Measurements from ENCODE around the gene CRIP3. TPM values are rescaled to one million over a fixed set of nuclear protein-coding genes. Genes with fewer than 3 reads are reported as not detected.

The CRIP3 gene
- total and polyA plus RNA-seq, 2 donors = 0.61 to 11.0 TPM

DNA sequence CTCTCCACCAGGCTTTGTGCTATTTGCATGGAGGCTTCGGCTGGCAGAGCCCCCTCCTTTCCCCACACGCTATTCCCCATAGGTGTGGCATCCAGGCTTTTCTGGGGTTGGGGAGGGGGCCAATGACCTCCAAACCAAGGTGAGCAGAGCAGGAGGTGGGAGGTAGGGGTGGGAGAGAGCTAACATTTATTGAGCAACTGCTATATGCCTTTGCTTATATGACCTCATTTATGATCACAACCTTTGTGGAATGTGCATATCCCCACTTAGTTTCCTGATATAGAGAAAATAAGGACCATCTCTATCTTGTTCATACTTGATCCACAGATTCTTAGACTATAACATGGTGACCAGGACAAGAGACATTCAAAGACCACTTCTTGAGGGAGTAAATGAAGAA is 28.4 kb downstream of the CRIP3 start:
- Histone ChIP-seq H3K4me1 (ENCODE audit: control insufficient read depth in 2 of 2, insufficient read depth in 2 of 2, low read length in 2 of 2) (peaks cover 0 to 13% of the 10 kb centered on the region in 2 donors), H3K9me3 (ENCODE audit: control insufficient read depth in 2 of 2, insufficient read depth in 1 of 2, low read length in 1 of 2) (peaks cover 0 to 7% of the 10 kb centered on the region in 2 donors), H3K27ac (ENCODE audit: low read depth in 1 of 2, low read length in 1 of 2) (no peak overlapping the region), H3K4me3 (ENCODE audit: low read length in 2 of 2) (no peak overlapping the region), H3K36me3 (ENCODE audit: control insufficient read depth in 2 of 2, insufficient read depth in 2 of 2, low read length in 1 of 2) (no peaks in the 10 kb centered on the region), H3K27me3 (ENCODE audit: control insufficient read depth in 2 of 2, insufficient read depth in 1 of 2, low read length in 1 of 2) (peaks cover 42 to 95% of the 10 kb centered on the region in 2 donors)
- 100% methylated on average over 2 of the region's 2 CpGs for WGBS
- DNase-seq (ENCODE audit: low read depth in 6 of 9, low spot score in 9 of 9) = no peak

DNA sequence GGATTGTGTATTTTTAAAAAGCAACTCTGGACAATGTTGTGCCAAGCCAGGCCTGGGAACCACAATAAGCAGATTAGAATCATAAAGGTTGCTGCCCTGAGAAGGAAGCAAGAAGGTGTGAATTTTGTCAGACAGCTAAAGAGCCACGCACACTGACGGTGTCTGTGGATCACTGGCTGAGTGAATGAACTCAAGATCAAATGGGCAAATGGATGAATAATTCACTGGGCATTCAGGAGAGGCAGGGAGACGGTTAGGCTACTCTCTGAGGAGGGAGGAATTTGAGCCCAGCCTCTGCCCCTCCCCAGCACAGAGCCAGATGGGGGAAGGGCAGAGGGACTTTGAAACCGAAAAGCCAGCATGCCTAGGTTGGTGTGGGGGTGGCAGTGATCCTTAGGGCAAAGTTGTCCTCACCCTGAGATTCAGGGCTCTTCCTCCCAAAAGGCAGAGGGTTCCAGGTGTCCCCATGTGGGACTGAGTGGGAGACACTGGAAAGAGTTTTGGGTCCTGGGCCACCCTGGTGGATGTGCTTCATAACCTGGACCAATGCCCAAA is 30.0 kb downstream of the CRIP3 start:
- Histone ChIP-seq H3K27ac (ENCODE audit: low read depth in 1 of 2, low read length in 1 of 2) (no peak overlapping the region), H3K9me3 (ENCODE audit: control insufficient read depth in 2 of 2, insufficient read depth in 1 of 2, low read length in 1 of 2) (peaks cover 0 to 7% of the 10 kb centered on the region in 2 donors), H3K4me1 (ENCODE audit: control insufficient read depth in 2 of 2, insufficient read depth in 2 of 2, low read length in 2 of 2) (peaks cover 0 to 13% of the 10 kb centered on the region in 2 donors), H3K27me3 (ENCODE audit: control insufficient read depth in 2 of 2, insufficient read depth in 1 of 2, low read length in 1 of 2) (peaks cover 45 to 95% of the 10 kb centered on the region in 2 donors), H3K4me3 (ENCODE audit: low read length in 2 of 2) (no peak overlapping the region), H3K36me3 (ENCODE audit: control insufficient read depth in 2 of 2, insufficient read depth in 2 of 2, low read length in 1 of 2) (no peaks in the 10 kb centered on the region)
- DNase-seq (ENCODE audit: low read depth in 6 of 9, low spot score in 9 of 9) = no peak
- WGBS = 76% methylated on average over 4 of the region's 4 CpGs

DNA sequence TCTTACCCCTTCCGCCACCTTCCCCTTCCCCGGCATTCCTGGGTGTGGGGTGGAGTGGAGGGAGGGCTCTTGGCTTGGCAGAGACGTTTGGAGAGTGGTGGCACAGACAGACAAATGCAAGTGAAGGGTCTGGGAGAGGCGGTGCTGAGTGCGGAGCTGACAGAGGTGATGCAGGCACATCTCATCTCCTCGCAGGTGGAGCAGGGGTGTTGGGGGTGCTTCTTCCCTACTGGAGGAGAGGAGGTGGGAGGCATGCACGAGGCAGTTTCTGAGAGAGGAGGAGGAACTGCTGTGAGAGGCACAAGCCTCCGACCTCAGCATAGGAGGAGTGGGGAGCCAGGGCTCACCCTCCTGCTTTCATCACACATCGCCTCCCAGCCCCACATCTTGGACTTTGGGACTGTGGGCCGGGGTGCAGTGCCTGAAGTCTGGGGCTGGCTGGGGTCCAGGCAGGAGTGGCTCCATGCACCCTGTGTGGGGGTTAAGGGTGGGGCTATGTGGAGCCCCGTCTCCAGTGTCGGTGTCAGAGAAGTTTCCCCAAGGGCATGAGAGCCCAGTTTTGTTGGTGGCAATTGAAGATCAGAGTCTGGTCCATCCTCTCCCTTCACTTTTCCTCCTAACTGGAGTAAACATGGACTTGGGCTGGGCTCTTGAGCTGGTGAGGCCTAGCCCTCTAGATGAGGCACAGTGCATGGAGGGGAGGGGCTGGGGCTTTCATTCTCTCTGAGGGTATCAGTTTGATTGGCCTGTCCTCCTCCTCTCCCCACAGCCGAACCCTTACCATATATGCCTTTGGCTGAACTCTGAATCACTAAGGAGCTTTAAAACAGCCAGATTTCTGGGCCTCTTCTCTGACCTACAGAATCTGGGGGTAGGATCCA is 30.7 kb downstream of the CRIP3 start:
- Histone ChIP-seq H3K4me3 (ENCODE audit: low read length in 2 of 2) (no peak overlapping the region), H3K4me1 (ENCODE audit: control insufficient read depth in 2 of 2, insufficient read depth in 2 of 2, low read length in 2 of 2) (peaks cover 0 to 13% of the 10 kb centered on the region in 2 donors), H3K9me3 (ENCODE audit: control insufficient read depth in 2 of 2, insufficient read depth in 1 of 2, low read length in 1 of 2) (peaks cover 0 to 5% of the 10 kb centered on the region in 2 donors), H3K27ac (ENCODE audit: low read depth in 1 of 2, low read length in 1 of 2) (no peak overlapping the region), H3K27me3 (ENCODE audit: control insufficient read depth in 2 of 2, insufficient read depth in 1 of 2, low read length in 1 of 2) (peaks cover 46 to 95% of the 10 kb centered on the region in 2 donors), H3K36me3 (ENCODE audit: control insufficient read depth in 2 of 2, insufficient read depth in 2 of 2, low read length in 1 of 2) (no peaks in the 10 kb centered on the region)
- no peak for DNase-seq (ENCODE audit: low read depth in 6 of 9, low spot score in 9 of 9)
- 94% methylated on average over 13 of the region's 13 CpGs for WGBS

DNA sequence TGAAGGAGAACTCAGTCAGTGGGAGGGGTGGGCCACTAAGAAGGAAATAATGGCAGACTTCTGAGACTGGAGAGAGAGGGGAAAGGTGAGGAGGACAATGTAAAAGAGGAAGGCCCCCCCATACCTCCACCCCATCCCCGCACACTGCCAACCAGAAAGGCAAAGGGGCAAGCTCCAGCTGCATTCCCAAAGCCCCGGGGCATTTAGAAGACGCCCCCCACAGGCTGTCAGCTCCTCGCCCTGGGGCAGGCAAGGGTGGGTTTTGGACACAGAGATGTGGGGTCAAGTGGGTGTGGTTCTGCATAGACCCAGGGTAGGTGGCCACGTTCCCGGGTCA is 31.4 kb downstream of the CRIP3 start:
- no peak overlapping the region for H3K4me3 ChIP-seq (ENCODE audit: low read length in 2 of 2)
- 91% methylated on average over 6 of the region's 6 CpGs for WGBS
- H3K4me1 ChIP-seq (ENCODE audit: control insufficient read depth in 2 of 2, insufficient read depth in 2 of 2, low read length in 2 of 2) = peaks cover 0 to 13% of the 10 kb centered on the region in 2 donors
- DNase-seq (ENCODE audit: low read depth in 6 of 9, low spot score in 9 of 9) = no peak
- peaks cover 46 to 95% of the 10 kb centered on the region in 2 donors for H3K27me3 ChIP-seq (ENCODE audit: control insufficient read depth in 2 of 2, insufficient read depth in 1 of 2, low read length in 1 of 2)
- no peaks in the 10 kb centered on the region for H3K36me3 ChIP-seq (ENCODE audit: control insufficient read depth in 2 of 2, insufficient read depth in 2 of 2, low read length in 1 of 2)
- H3K9me3 ChIP-seq (ENCODE audit: control insufficient read depth in 2 of 2, insufficient read depth in 1 of 2, low read length in 1 of 2) = peaks cover 0 to 5% of the 10 kb centered on the region in 2 donors
- H3K27ac ChIP-seq (ENCODE audit: low read depth in 1 of 2, low read length in 1 of 2) = no peak overlapping the region

DNA sequence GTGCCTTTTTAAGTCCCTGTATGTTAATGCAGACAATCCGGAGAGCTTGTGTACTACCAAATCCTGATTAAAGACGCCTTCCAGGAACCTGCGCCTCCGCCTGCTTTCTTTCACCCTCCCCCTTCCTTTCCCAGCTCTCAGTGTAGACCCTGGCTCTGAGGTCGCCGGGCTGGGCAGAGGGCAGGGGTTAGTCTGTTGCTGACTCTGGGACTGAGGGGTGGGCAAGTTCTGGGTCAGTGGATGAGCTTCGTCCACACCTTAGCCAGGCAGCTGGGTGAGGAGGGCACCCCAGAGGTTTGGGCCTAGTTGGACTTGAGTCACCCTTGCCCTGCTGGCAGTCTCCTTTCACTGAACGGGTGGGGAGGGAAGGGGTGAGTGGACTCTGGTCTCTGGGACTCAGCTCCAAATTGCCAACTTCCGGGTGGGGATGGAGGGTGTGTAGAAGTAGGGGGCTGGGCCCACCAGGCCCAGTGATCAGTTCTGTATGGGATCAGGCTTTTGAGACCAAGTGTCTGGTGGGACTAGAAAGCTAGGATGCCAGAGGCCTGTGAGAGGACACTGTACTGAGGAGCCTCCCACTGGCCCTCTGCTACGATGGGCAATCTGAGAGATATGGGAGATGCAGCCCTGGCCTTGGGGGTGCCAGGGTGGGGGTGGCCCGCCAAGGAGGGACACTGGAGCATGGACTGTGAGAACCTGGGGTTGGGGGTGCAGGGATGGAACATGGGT is 31.9 kb downstream of the CRIP3 start:
- H3K4me1 ChIP-seq (ENCODE audit: control insufficient read depth in 2 of 2, insufficient read depth in 2 of 2, low read length in 2 of 2) = peaks cover 0 to 13% of the 10 kb centered on the region in 2 donors
- H3K27ac ChIP-seq (ENCODE audit: low read depth in 1 of 2, low read length in 1 of 2) = no peak overlapping the region
- peaks cover 0 to 5% of the 10 kb centered on the region in 2 donors for H3K9me3 ChIP-seq (ENCODE audit: control insufficient read depth in 2 of 2, insufficient read depth in 1 of 2, low read length in 1 of 2)
- no peaks in the 10 kb centered on the region for H3K36me3 ChIP-seq (ENCODE audit: control insufficient read depth in 2 of 2, insufficient read depth in 2 of 2, low read length in 1 of 2)
- DNase-seq (ENCODE audit: low read depth in 6 of 9, low spot score in 9 of 9) = no peak
- H3K4me3 ChIP-seq (ENCODE audit: low read length in 2 of 2) = peak overlapping the region in 1 of 2 donors; percentile 45
- H3K27me3 ChIP-seq (ENCODE audit: control insufficient read depth in 2 of 2, insufficient read depth in 1 of 2, low read length in 1 of 2) = peaks cover 46 to 95% of the 10 kb centered on the region in 2 donors
- 87% methylated on average over 11 of the region's 11 CpGs for WGBS

DNA sequence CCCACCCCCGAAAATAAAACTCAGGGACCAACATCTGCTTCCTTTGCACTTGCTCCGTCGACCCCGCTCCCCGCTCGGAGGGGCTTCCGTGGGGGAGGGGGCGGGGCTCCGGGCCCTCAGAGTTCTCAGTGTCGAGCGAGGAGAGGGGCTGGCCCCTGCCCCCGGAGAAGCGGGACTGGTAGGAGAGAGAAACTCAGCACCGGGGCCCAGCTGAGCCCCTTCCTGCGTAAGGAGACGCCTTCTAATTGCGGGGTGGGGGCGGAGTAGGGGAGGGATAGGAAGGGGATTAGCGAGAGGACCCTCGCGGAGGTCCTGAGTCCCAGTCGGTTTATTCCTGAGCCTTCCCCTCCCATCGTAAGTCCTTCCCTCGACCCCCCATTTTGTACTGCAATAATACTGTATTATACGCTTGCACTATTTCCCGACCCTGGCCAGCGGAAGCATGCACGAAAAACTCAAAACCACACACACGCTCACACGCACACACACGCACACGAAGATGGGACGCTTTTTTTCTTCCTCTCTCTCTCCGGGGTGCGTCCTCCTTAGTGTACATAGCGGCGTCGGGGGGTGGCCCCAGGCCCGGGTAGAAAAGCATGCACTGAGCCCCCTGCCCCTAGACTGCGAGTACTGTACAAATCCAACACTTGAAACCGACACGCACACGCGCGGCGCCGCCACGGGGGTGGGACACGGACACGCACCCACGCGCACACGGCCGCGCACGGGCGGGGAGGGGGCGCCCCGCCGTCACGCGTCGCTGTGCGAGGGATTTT is 32.6 kb downstream of the CRIP3 start:
- H3K4me3 ChIP-seq (ENCODE audit: low read length in 2 of 2) = peak overlapping the region; percentile 10 to 45
- peaks cover 0 to 13% of the 10 kb centered on the region in 2 donors for H3K4me1 ChIP-seq (ENCODE audit: control insufficient read depth in 2 of 2, insufficient read depth in 2 of 2, low read length in 2 of 2)
- peaks cover 0 to 5% of the 10 kb centered on the region in 2 donors for H3K9me3 ChIP-seq (ENCODE audit: control insufficient read depth in 2 of 2, insufficient read depth in 1 of 2, low read length in 1 of 2)
- no peak overlapping the region for H3K27ac ChIP-seq (ENCODE audit: low read depth in 1 of 2, low read length in 1 of 2)
- H3K36me3 ChIP-seq (ENCODE audit: control insufficient read depth in 2 of 2, insufficient read depth in 2 of 2, low read length in 1 of 2) = no peaks in the 10 kb centered on the region
- 8% methylated on average over 64 of the region's 64 CpGs for WGBS
- peak in 3 of 9 donors; percentile 14 to 38 (median 18) for DNase-seq (ENCODE audit: low read depth in 6 of 9, low spot score in 9 of 9)
- peaks cover 46 to 97% of the 10 kb centered on the region in 2 donors for H3K27me3 ChIP-seq (ENCODE audit: control insufficient read depth in 2 of 2, insufficient read depth in 1 of 2, low read length in 1 of 2)

DNA sequence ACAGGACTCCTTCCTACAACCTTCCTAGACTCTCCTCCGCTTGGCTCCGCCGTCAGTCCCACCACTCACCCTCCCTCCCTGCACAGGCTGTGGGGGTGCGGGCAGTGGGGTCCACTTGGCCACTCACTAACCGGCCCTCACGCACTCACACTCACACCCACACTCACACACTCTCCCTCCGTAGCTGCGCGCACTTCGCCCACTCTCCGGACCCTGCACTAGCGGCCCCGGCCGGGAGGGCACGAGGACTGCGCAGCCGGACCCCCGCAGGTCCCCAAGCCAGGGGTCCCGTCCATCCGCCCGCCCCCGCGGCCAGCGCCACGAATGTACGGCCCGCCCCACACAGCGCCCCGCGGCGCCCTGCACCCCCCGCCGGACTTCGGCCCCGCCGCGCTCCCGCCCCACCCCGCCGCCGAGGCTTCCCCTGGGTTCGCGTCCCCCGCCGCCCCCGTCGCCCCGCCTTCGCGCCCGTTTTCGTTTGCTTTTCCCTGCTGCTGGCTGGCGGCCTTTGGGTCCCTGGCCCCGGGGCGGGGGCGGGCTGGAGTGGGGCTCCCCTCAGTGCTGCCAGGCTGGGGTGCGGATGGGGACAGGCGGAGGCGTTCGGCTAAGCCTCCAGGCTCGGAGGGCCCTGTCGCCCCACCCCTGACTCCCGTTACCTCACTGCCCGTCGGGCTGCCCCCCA is 33.6 kb downstream of the CRIP3 start:
- Histone ChIP-seq H3K9me3 (ENCODE audit: control insufficient read depth in 2 of 2, insufficient read depth in 1 of 2, low read length in 1 of 2) (peaks cover 0 to 6% of the 10 kb centered on the region in 2 donors), H3K4me3 (ENCODE audit: low read length in 2 of 2) (peak overlapping the region in 1 of 2 donors; percentile 45), H3K4me1 (ENCODE audit: control insufficient read depth in 2 of 2, insufficient read depth in 2 of 2, low read length in 2 of 2) (peaks cover 2 to 19% of the 10 kb centered on the region in 2 donors), H3K27me3 (ENCODE audit: control insufficient read depth in 2 of 2, insufficient read depth in 1 of 2, low read length in 1 of 2) (peaks cover 46 to 100% of the 10 kb centered on the region in 2 donors), H3K36me3 (ENCODE audit: control insufficient read depth in 2 of 2, insufficient read depth in 2 of 2, low read length in 1 of 2) (no peaks in the 10 kb centered on the region), H3K27ac (ENCODE audit: low read depth in 1 of 2, low read length in 1 of 2) (no peak overlapping the region)
- WGBS = 7% methylated on average over 65 of the region's 65 CpGs
- no peak for DNase-seq (ENCODE audit: low read depth in 6 of 9, low spot score in 9 of 9)

Data from thymus (tissue), 11 donors.